GM19328 (cell line): ENCODE results near the gene PAPSS2.

Source experiments
- ATAC-seq: cut with Tn5 transposase; IDR thresholded peaks from one replicate; pipeline ENCODE4 v1.9.1; 2021; ENCODE audit warnings: mild to moderate bottlenecking, moderate library complexity; ENCODE audit not compliant: unreplicated experiment

Gene PAPSS2

GRCh38 chr10:87775766-87776165 lies 116.1 kb downstream of the PAPSS2 start:
- no peak for ATAC-seq

- no peak for ATAC-seq
Observed at GRCh38 chr10:87776328-87776727, 116.7 kb downstream of the PAPSS2 start.

GRCh38 chr10:87781545-87781944 lies 121.9 kb downstream of the PAPSS2 start:
- no peak for ATAC-seq

DNA sequence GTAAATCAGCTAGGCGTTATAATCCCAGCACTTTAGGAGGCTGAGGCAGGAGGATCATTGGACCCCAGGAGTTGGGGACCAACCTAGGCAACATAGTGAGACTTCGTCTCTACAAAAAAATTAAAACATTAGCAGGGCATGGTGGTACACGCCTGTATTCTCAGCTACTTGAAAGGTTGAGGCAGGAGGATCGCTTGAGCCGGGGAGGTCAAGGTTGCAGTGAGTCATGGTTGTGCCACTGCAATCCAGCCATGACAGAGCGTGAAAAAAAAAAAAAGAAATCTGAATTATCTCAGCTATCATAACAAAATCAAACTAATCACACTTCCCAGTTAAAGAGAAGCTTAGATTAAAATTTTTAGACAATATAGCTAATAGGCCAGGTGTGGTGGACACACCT lies 123.0 kb downstream of the PAPSS2 start:
- ATAC-seq: no peak

- ATAC-seq: no peak
Observed at GRCh38 chr10:87786421-87786820, 126.7 kb downstream of the PAPSS2 start.

DNA sequence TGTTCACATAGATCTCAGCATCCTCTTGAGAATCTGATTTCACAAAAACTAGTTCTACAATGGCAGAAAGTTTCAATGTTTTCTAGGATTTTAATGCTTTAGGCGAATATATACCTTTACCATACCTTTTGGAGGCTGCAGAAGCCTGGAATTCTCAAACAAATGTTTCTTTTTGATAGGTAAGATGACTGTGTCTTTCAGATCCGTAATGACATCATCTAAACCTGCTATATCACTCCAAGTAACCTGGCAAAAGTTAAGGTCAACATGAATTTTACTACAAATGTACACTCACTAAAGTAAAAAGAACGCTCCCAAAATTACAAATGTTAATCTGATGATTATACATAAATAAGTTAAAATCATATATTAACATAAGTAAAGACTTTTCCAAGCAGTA lies 130.5 kb downstream of the PAPSS2 start:
- ATAC-seq: no peak

DNA sequence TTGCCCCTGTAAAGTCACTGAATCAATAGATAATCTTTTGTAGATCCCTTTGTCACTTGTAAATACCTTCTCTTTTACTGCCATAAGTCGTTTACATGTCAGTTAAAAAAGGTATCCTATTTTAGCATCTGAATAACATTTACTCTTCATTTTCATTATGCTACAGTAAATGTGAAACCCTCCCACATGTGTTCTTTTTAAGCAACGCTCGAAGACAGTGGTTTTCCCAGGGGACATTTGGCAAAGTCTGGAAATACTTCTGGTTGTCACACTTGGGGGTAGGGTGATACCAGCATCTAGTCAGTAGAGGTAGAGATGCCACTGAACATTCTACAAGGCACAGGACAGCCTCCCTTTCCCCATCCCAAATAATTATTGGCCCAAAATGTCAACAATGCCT lies 134.6 kb downstream of the PAPSS2 start:
- ATAC-seq: no peak
